ENCODE measurements around the gene MOCS2. TPM values are rescaled to one million over a fixed set of nuclear protein-coding genes. Genes with fewer than 3 reads are reported as not detected.

Gene MOCS2
- total and polyA plus RNA-seq, 9 of the 15 experiments (the other 6 are each of a cell fraction or from before 2014, with no cell fraction given) = 33.0 to 74.5 (median 48.4) TPM

DNA sequence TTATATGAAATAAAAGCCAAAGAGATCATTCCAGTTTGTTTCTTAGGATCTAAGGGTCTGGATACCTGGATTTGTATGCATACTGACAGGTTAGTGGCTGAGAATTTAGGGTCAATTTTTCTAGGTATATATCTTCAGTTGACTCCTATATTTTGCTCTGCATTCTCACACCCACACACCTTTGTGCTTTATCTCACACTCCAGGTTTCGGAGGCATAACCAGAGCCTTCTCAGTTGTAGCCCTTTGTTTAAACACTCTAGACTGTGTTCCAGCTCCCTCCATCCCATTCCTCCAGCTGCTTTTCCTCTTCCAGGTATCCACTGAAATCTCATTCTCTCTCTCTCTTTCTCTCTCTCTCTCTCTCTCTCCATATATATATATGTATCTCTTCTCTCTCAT is 10.6 kb upstream of the MOCS2 start:
- DNase-seq (ENCODE audit: extremely low read depth in 1 of 4, low spot score in 3 of 4) = peak in 2 of 4 experiments; percentile 32 to 55
- peak overlapping the region; percentile 72 for H2AFZ ChIP-seq (ENCODE audit: low read depth, low read length)
- intact Hi-C loops (cut with micrococcal nuclease) = loop anchor here (1.0 kb wide), 1 partner anchor 45 kb away; no protein-coding TSS in a partner anchor
- in situ Hi-C loops (cut with MboI) = no loop called here
- no peaks in the 10 kb centered on the region for H3K9me3 ChIP-seq (replicated peaks; ENCODE audit: control insufficient read depth, insufficient read depth, low read depth, low read length)
- H3K4me2 ChIP-seq (ENCODE audit: insufficient read depth, low read length) = no peak overlapping the region
- BruUV-seq (replicated peaks) = no TSS peak
- H3K27me3 ChIP-seq (ENCODE audit: control insufficient read depth in 2 of 2, insufficient read depth in 2 of 2, low read length in 2 of 2) = no peaks in the 10 kb centered on the region
- H3K4me3 ChIP-seq = no peak overlapping the region
- no peaks in the 10 kb centered on the region for H3K36me3 ChIP-seq (ENCODE audit: control insufficient read depth, insufficient read depth, low read length)
- POLR2A ChIA-PET = interaction anchor here (1.2 kb wide), 1 partner anchor 11 kb away, joined by 6 read pairs; the partner anchor contains the start of gene MOCS2
- H3K4me1 ChIP-seq (replicated peaks in 1 of 2; ENCODE audit: control insufficient read depth in 2 of 2, insufficient read depth in 2 of 2, low read length in 2 of 2) = peaks cover 16 to 25% of the 10 kb centered on the region in 2 experiments; a peak in 4 of 5 replicates
- CTCF ChIA-PET (ENCODE audit: low intra/inter-chr PET ratio) = no interaction called here
- no peaks in the 10 kb centered on the region for H3K9me1 ChIP-seq (ENCODE audit: control insufficient read depth, insufficient read depth, low read length)
- H3K27ac ChIP-seq (ENCODE audit: extremely low read depth, low read depth, low read length) = no peak overlapping the region
- WGBS (ENCODE audit: insufficient coverage, low coverage, missing lambda C conversion rate) = 50% methylated on average over 1 of the region's 1 CpG
- no peak for FAIRE-seq
- no peaks in the 10 kb centered on the region for H4K20me1 ChIP-seq (replicated peaks; ENCODE audit: control insufficient read depth, insufficient read depth, low read length)
- no peaks in the 10 kb centered on the region for H3K79me2 ChIP-seq (ENCODE audit: control insufficient read depth, insufficient read depth, low read length)
- peak; percentile 69 for ATAC-seq
- H3K9ac ChIP-seq (ENCODE audit: insufficient read depth in 1 of 2, low read depth in 2 of 2, low read length in 2 of 2) = no peak overlapping the region
- TF ChIP-seq RUNX1 (IDR thresholded peaks at IDR 0.05; ENCODE audit: low read depth) (no peak), ZBTB40 (IDR thresholded peaks at IDR 0.05) (no peak), ZBTB40 (CRISPR knock-in tag; IDR thresholded peaks at IDR 0.05) (no peak), DIDO1 (tag; IDR thresholded peaks at IDR 0.05; ENCODE audit: low read depth) (no peak), DPF2 (IDR thresholded peaks at IDR 0.05) (0 out of 2 replicates have a peak, but pooled peaks have one; percentile 15), ZNF23 (CRISPR knock-in tag; IDR thresholded peaks at IDR 0.05) (no peak), TAL1 (IDR thresholded peaks at IDR 0.05) (peak; percentile 32; the same call in 1 of the 2 replicates), ZNF253 (CRISPR knock-in tag; conservative IDR thresholded peaks at IDR 0.05) (no peak), POLR2AphosphoS5 (IDR thresholded peaks at IDR 0.05; ENCODE audit: control insufficient read depth, insufficient read depth, low read depth, low read length) (0 out of 2 replicates have a peak, but pooled peaks have one; percentile 19), ARID1B (IDR thresholded peaks at IDR 0.05) (peak; percentile 22; the same call in 1 of the 2 replicates), CBFA2T3 (IDR thresholded peaks at IDR 0.05) (peak; percentile 57), CBFA2T2 (conservative IDR thresholded peaks at IDR 0.05) (peak; percentile 20; the same call in 1 of the 2 replicates), EGR1 (conservative IDR thresholded peaks at IDR 0.05) (peak; percentile 70)

Measured in K562 (cell line).